Neural cell (in vitro differentiated cells): ENCODE data around the gene HES3.

Experiments
- POLR2AphosphoS5 ChIP-seq: IDR thresholded peaks from 2 replicates; pipeline ENCODE4 v1.6.1; 2012
- TF ChIP-seq, protein P1 (sequence below): fragments of 450-650 bp; IDR thresholded peaks from 2 replicates; pipeline ENCODE4 v1.5.1; 2014; ENCODE audit warnings: antibody characterized with exemption, mild to moderate bottlenecking, moderate library complexity; ENCODE audit not compliant: poor library complexity, severe bottlenecking

DNA sequence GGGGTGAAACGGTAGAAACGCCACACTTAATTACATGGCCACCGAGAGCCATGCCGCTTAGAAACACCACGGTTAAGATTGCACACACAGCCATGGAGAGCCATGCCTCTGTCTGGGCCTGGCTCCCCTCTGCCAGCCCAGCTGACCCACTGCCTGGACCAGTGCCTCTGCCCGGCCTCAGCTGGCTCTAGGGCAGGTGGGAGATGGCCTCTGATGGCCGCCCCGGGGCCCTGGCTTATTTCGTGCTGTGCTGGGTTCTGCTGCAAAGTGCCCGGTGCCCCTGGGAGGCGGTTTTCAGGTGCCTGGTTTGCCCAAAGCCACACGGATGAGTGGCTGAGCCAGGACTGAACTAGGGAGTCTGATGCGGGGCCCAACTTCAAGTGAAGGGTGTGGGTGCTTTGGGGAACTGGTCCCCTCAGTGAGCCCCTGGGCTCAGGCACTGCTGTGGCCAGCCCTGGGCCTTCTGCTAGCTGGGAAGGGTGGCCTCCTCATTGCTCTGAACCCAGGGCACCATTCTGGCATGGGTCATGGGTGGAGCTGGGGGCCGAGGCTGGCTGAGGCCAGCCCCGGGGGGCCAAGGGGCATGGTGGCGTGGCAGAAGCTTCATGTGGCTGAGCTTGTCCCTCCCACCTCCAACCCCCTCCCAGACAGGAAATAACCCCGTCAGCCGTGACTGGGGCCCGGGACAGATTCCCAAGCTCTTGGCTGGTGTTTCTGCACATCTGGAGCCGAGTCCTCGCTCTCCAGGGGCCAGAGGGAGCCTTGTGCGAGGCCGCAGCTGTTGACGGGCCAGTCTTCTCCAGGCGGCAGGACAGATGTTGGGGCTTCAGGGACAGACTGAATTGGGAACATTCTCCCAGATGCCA is 18.8 kb downstream of the HES3 start:
- no peak for TF ChIP-seq POLR2AphosphoS5
- TF ChIP-seq, protein P1, sequence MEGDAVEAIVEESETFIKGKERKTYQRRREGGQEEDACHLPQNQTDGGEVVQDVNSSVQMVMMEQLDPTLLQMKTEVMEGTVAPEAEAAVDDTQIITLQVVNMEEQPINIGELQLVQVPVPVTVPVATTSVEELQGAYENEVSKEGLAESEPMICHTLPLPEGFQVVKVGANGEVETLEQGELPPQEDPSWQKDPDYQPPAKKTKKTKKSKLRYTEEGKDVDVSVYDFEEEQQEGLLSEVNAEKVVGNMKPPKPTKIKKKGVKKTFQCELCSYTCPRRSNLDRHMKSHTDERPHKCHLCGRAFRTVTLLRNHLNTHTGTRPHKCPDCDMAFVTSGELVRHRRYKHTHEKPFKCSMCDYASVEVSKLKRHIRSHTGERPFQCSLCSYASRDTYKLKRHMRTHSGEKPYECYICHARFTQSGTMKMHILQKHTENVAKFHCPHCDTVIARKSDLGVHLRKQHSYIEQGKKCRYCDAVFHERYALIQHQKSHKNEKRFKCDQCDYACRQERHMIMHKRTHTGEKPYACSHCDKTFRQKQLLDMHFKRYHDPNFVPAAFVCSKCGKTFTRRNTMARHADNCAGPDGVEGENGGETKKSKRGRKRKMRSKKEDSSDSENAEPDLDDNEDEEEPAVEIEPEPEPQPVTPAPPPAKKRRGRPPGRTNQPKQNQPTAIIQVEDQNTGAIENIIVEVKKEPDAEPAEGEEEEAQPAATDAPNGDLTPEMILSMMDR, result no peak
